Caco-2 (cell line): Measurements from ENCODE around the gene MYH6. TPM values are rescaled to one million over a fixed set of nuclear protein-coding genes. Genes with fewer than 3 reads are reported as not detected.
"Not testable (repeated sequence)": the region's sequence is repeated elsewhere in the genome, so short reads cannot be mapped to it uniquely, and the experiment has no call there.

Experiments used
- BruUV-seq: library from RNA; stranded (reverse); fragments of 400-500 nt; replicated peaks from 2 replicates; lab custom pipeline; 2021; lab: Mats Ljungman, UMichigan
- CTCF ChIA-PET: fragments of 300-600 bp; sonication (Branson Sonifier 250); formaldehyde crosslinking; loops from one replicate; lab custom pipeline; 2022; ENCODE audit warnings: antibody characterized with exemption; lab: Charles Lee
- POLR2A ChIA-PET: fragments of 300-600 bp; sonication (Branson Sonifier 250); formaldehyde crosslinking; loops from one replicate; lab custom pipeline; 2022; ENCODE audit warnings: antibody characterized with exemption; lab: Charles Lee
- DNase-seq, 2 experiments: peaks; one replicate each; pipeline versions ENCODE4 v3.0.0 to v3.0.0-alpha.2; 2020 to 2022
- H3K27me3 ChIP-seq: replicated peaks from 2 replicates; pipeline ENCODE4 v1.6.0; 2011; ENCODE audit warnings: low read length; ENCODE audit not compliant: control insufficient read depth, insufficient read depth
- H3K36me3 ChIP-seq: 2 replicates; pipeline ENCODE4 v1.5.1; 2011; ENCODE audit warnings: low read length; ENCODE audit not compliant: control insufficient read depth, insufficient read depth
- H3K4me1 ChIP-seq: fragments of 250-450 bp; sonication (Bioruptor Pico); 2 replicates; pipeline ENCODE4 v1.5.1; 2020; ENCODE audit warnings: mild to moderate bottlenecking
- H3K4me3 ChIP-seq: 2 replicates; pipeline ENCODE4 v1.5.1; 2011; ENCODE audit warnings: low read depth, mild to moderate bottlenecking, control low read depth, low read length
- H3K9me3 ChIP-seq: fragments of 250-450 bp; sonication (Bioruptor Pico); 2 replicates; pipeline ENCODE4 v1.5.1; 2020; ENCODE audit warnings: mild to moderate bottlenecking, moderate library complexity
- H3K27ac Mint-ChIP-seq: one replicate; pipeline ENCODE4 v1.8.0; 2022; ENCODE audit warnings: mixed read lengths; ENCODE audit not compliant: unreplicated experiment
- H3K27me3 Mint-ChIP-seq: one replicate; pipeline ENCODE4 v1.8.0; 2022; ENCODE audit warnings: mixed read lengths; ENCODE audit not compliant: insufficient read depth, unreplicated experiment
- H3K36me3 Mint-ChIP-seq: one replicate; pipeline ENCODE4 v1.8.0; 2022; ENCODE audit warnings: mild to moderate bottlenecking, mixed read lengths; ENCODE audit not compliant: insufficient read depth, unreplicated experiment
- H3K4me1 Mint-ChIP-seq: one replicate; pipeline ENCODE4 v1.8.0; 2022; ENCODE audit warnings: low read depth, mixed read lengths; ENCODE audit not compliant: unreplicated experiment
- H3K4me3 Mint-ChIP-seq: one replicate; pipeline ENCODE4 v1.8.0; 2022; ENCODE audit warnings: mild to moderate bottlenecking, moderate library complexity, mixed read lengths; ENCODE audit not compliant: unreplicated experiment
- H3K9me3 Mint-ChIP-seq: one replicate; pipeline ENCODE4 v1.8.0; 2022; ENCODE audit warnings: mixed read lengths; ENCODE audit not compliant: unreplicated experiment
- intact Hi-C: fragments of 100-400 bp; cut with micrococcal nuclease; formaldehyde crosslinking; loops from one replicate; pipeline ENCODE4 v1.10.0; 2022; ENCODE audit not compliant: unreplicated experiment
- total RNA-seq: library from RNA; stranded (reverse); gene quantifications from 2 replicates; pipeline ENCODE4 v1.2.3, GENCODE V29; 2022
- TF ChIP-seq, protein P1 (sequence below), 2 experiments: fragments of 200-600 bp in 1 of 2; IDR thresholded peaks; 1 replicate in 1 of 2; 2 replicates in 1 of 2; pipeline versions ENCODE4 v1.5.1 to v1.8.0; 2011 to 2022; ENCODE audit warnings: antibody characterized with exemption in 1 of 2, control low read depth in 1 of 2, inconsistent platforms in 1 of 2, low read depth in 1 of 2, low read length in 1 of 2, mild to moderate bottlenecking in 1 of 2, moderate library complexity in 1 of 2; ENCODE audit not compliant: insufficient read depth in 1 of 2, severe bottlenecking in 1 of 2, unreplicated experiment in 1 of 2

MYH6 gene
- total RNA-seq, 1 experiment from 2014 or later = not detected

DNA sequence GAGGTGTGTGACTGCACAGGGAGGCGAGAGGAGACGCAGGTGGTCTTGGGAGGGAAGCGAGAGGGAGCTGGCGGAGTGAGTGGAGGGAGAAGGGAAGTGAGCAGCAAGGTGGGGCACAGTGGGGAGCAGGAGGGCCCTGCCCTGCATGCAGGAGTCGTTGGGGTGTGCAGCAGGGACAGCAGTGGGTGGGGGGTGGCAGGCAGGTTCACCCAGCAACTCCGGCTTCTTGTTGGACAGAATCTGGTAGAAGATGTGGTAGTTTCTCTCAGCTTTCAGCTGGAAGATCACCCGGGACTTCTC, 5.0 kb downstream of the MYH6 start:
- H3K4me1 ChIP-seq = no peaks in the 10 kb centered on the region
- Mint-ChIP-seq H3K4me3 (no peak overlapping the region), H3K36me3 (no peaks in the 10 kb centered on the region), H3K27ac (no peak overlapping the region), H3K27me3 (peaks cover 22% of the 10 kb centered on the region), H3K9me3 (no peaks in the 10 kb centered on the region), H3K4me1 (no peaks in the 10 kb centered on the region)
- POLR2A ChIA-PET = no interaction called here
- TF ChIP-seq, protein P1, sequence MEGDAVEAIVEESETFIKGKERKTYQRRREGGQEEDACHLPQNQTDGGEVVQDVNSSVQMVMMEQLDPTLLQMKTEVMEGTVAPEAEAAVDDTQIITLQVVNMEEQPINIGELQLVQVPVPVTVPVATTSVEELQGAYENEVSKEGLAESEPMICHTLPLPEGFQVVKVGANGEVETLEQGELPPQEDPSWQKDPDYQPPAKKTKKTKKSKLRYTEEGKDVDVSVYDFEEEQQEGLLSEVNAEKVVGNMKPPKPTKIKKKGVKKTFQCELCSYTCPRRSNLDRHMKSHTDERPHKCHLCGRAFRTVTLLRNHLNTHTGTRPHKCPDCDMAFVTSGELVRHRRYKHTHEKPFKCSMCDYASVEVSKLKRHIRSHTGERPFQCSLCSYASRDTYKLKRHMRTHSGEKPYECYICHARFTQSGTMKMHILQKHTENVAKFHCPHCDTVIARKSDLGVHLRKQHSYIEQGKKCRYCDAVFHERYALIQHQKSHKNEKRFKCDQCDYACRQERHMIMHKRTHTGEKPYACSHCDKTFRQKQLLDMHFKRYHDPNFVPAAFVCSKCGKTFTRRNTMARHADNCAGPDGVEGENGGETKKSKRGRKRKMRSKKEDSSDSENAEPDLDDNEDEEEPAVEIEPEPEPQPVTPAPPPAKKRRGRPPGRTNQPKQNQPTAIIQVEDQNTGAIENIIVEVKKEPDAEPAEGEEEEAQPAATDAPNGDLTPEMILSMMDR (IDR thresholded peaks at IDR 0.05; ENCODE audit: insufficient read depth in 1 of 2, low read depth in 1 of 2, low read length in 1 of 2, severe bottlenecking in 1 of 2, unreplicated experiment in 1 of 2) = no peak
- H3K4me3 ChIP-seq = no peak overlapping the region
- CTCF ChIA-PET = no interaction called here
- H3K36me3 ChIP-seq = no peaks in the 10 kb centered on the region
- no peaks in the 10 kb centered on the region; the same call in 1 of the 2 replicates for H3K27me3 ChIP-seq
- intact Hi-C loops = no loop called here
- BruUV-seq = no TSS peak
- no peak for DNase-seq
- no peaks in the 10 kb centered on the region for H3K9me3 ChIP-seq

DNA sequence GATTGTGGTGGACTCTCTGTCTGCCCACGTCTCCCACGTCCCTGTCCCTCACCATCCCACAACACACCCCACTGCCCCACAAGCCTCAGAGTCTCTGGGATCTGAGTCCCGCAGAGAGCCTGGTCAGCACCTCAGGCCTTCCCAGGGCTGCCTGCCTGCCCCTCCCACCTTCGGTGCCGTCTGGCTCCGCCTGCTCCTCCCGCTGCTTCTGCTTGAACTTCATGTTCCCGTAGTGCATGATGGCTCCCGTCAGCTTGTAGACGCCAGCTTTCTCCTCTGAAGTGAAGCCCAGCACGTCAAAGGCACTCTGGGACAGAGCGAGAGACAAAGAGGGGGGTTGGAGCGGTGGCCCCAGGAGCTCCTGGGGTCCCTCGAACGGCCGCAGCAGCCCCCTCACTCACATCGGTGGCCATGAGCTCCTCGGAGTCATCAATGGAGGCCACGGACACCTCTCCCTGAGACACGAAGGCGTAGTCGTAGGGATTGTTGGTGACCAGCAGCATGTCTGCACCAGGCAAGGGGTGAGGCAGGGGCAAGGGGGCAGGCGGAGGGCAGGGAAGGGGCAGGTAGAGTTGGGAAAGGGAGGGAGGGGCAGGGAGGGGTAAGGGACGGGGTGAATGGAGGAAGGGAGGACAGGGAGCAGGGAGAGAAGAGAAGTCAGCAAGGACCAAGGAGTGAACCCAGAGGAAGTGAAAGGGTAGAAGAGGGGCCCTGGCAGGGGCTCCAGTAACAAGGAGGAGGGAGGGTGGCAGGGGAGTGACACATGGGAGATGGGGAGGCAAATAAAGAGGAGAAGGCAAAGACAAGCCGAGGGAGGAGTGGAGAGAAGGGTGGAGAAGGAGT, 5.6 kb downstream of the MYH6 start:
- H3K36me3 Mint-ChIP-seq = no peaks in the 10 kb centered on the region
- Histone ChIP-seq H3K9me3 (no peaks in the 10 kb centered on the region), H3K4me3 (no peak overlapping the region), H3K4me1 (no peaks in the 10 kb centered on the region), H3K27me3 (no peaks in the 10 kb centered on the region; the same call in 1 of the 2 replicates), H3K36me3 (no peaks in the 10 kb centered on the region)
- no peak for DNase-seq
- no TSS peak for BruUV-seq
- no peaks in the 10 kb centered on the region for H3K9me3 Mint-ChIP-seq
- intact Hi-C loops = no loop called here
- peaks cover 19% of the 10 kb centered on the region for H3K27me3 Mint-ChIP-seq
- POLR2A ChIA-PET = no interaction called here
- CTCF ChIA-PET = interaction anchor here (0.7 kb wide), 1 partner anchor 21 kb away, joined by 3 read pairs; no protein-coding TSS in a partner anchor
- no peak overlapping the region for H3K27ac Mint-ChIP-seq
- TF ChIP-seq, protein P1 (IDR thresholded peaks at IDR 0.05; ENCODE audit: insufficient read depth in 1 of 2, low read depth in 1 of 2, low read length in 1 of 2, severe bottlenecking in 1 of 2, unreplicated experiment in 1 of 2) = no peak
- H3K4me1 Mint-ChIP-seq = no peaks in the 10 kb centered on the region
- no peak overlapping the region for H3K4me3 Mint-ChIP-seq

DNA sequence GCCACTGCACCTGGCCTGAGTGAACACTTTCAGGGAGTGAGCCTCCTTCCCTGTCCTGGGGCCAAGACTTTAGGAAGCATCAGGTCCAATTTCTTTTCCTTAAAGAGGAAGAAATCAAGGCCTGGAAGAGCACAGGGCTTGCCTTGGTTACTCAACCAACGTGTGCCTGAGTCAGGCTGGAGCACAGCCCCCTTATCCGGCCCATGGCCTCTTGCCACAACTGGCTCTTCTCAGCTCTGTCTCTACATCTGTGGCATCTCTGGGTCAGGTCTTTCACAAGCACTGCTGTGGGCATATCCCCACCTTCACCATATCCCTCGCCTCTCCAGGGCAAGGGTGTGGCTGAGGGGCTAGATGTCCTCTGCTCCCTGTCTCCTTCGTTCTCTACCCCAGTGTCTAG, 6.8 kb downstream of the MYH6 start:
- Histone ChIP-seq H3K36me3 (no peaks in the 10 kb centered on the region), H3K4me1 (no peaks in the 10 kb centered on the region), H3K9me3 (no peaks in the 10 kb centered on the region), H3K4me3 (no peak overlapping the region), H3K27me3 (no peaks in the 10 kb centered on the region; the same call in 1 of the 2 replicates)
- TF ChIP-seq, protein P1 (IDR thresholded peaks at IDR 0.05; ENCODE audit: insufficient read depth in 1 of 2, low read depth in 1 of 2, low read length in 1 of 2, severe bottlenecking in 1 of 2, unreplicated experiment in 1 of 2) = no peak
- no peaks in the 10 kb centered on the region for H3K36me3 Mint-ChIP-seq
- no peaks in the 10 kb centered on the region for H3K4me1 Mint-ChIP-seq
- no TSS peak for BruUV-seq
- no peak overlapping the region for H3K4me3 Mint-ChIP-seq
- no peaks in the 10 kb centered on the region for H3K9me3 Mint-ChIP-seq
- H3K27me3 Mint-ChIP-seq = peaks cover 14% of the 10 kb centered on the region
- ChIA-PET POLR2A (no interaction called here), CTCF (no interaction called here)
- DNase-seq = no peak
- peak overlapping the region; percentile 13 for H3K27ac Mint-ChIP-seq
- intact Hi-C loops = no loop called here

DNA sequence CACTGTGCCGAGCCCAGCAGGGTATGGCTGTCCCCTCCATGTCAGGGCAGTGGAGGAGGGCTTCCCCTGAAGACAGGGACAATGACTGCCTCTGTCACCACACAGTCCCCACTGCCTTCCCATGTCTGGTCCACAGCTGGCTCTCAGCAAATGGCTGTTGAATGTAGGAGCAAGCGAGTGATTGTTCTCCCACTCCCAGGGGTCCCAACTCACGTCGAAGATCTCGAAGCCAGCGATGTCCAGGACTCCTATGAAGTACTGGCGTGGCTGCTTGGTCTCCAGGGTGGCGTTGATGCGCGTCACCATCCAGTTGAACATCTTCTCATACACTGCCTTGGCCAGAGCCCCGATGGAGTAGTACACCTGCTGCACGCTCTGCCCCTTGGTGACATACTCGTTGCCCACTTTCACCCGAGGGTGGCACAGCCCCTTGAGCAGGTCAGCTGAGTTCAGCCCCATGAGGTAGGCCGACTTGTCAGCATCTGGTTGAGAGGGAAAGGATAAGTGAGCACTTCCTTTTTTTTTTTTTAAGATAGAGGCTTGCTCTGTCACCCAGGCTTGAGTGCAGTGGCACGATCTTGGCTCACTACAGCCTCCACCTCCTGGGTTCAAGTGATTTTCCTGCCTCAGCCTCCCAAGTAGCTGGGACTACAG, 7.5 kb downstream of the MYH6 start:
- POLR2A ChIA-PET = not testable (repeated sequence)

More for the DNA sequence above, 7.5 kb downstream of the MYH6 start:
- H3K4me3 ChIP-seq, H3K27me3 ChIP-seq, H3K4me1 ChIP-seq, H3K27ac Mint-ChIP-seq, H3K4me1 Mint-ChIP-seq, CTCF ChIA-PET, H3K9me3 ChIP-seq, H3K4me3 Mint-ChIP-seq, H3K36me3 ChIP-seq, intact Hi-C loops, H3K36me3 Mint-ChIP-seq, DNase-seq, BruUV-seq, H3K9me3 Mint-ChIP-seq: not testable (repeated sequence)
- peaks cover 11% of the 10 kb centered on the region for H3K27me3 Mint-ChIP-seq
